ENCODE results near the gene LGR4.

LGR4 gene

GRCh38 chr11:27443227-27443626 lies 29.4 kb downstream of the LGR4 start:
- TF ChIP-seq CTCF (IDR thresholded peaks at IDR 0.05): no peak

- no peak for TF ChIP-seq CTCF (IDR thresholded peaks at IDR 0.05)
Observed at GRCh38 chr11:27440090-27440489, 32.5 kb downstream of the LGR4 start.

- TF ChIP-seq CTCF (IDR thresholded peaks at IDR 0.05): no peak
Observed at GRCh38 chr11:27438595-27438981, 34.0 kb downstream of the LGR4 start.

- no peak for TF ChIP-seq CTCF (IDR thresholded peaks at IDR 0.05)
Observed at GRCh38 chr11:27437829-27438594, 34.6 kb downstream of the LGR4 start.

GRCh38 chr11:27436916-27437315 lies 35.7 kb downstream of the LGR4 start:
- TF ChIP-seq CTCF (IDR thresholded peaks at IDR 0.05): no peak

- no peak for TF ChIP-seq CTCF (IDR thresholded peaks at IDR 0.05)
Observed at GRCh38 chr11:27433742-27434141, 38.8 kb downstream of the LGR4 start.

- no peak for TF ChIP-seq CTCF (IDR thresholded peaks at IDR 0.05)
Observed at GRCh38 chr11:27431808-27432207, 40.8 kb downstream of the LGR4 start.

Measured in LNCAP (cell line).